HepG2 (cell line): Measurements from ENCODE around the gene AKAP1. TPM values are rescaled to one million over a fixed set of nuclear protein-coding genes. Genes with fewer than 3 reads are reported as not detected.
A peak's percentile ranks its signal among the peaks of the same experiment; 100 is the strongest.

Experiments
- AFF4 ChIP-seq: sonication (generic); formaldehyde crosslinking; IDR thresholded peaks from 2 replicates; pipeline ENCODE4 v1.4.0; 2020; ENCODE audit warnings: missing genetic modification reagents
- ATF7 ChIP-seq, 2 experiments: fragments of 450-650 bp in 1 of 2; sonication (generic) in 1 of 2; formaldehyde crosslinking in 1 of 2; IDR thresholded peaks; 2 replicates each; pipeline versions ENCODE4 v1.4.0 to v1.6.1; 2016 to 2020; ENCODE audit warnings: antibody characterized with exemption in 1 of 2, mild to moderate bottlenecking in 1 of 2, missing genetic modification reagents in 1 of 2
- BCLAF1 ChIP-seq: fragments of 450-650 bp; IDR thresholded peaks from 2 replicates; pipeline ENCODE4 v1.6.1; 2017; ENCODE audit warnings: mild to moderate bottlenecking
- CCAR2 ChIP-seq: fragments of 200-400 bp; formaldehyde crosslinking; optimal IDR thresholded peaks from 2 replicates; pipeline ENCODE3; 2018; ENCODE audit warnings: low read depth, mild to moderate bottlenecking, low read length, moderate library complexity
- FOXK1 ChIP-seq: sonication (generic); formaldehyde crosslinking; IDR thresholded peaks from 2 replicates; pipeline ENCODE4 v1.4.0; 2020; ENCODE audit warnings: low read depth, missing genetic modification reagents, borderline replicate concordance
- FOXK2 ChIP-seq: fragments of 450-650 bp; IDR thresholded peaks from 2 replicates; pipeline ENCODE4 v1.6.1; 2016
- HIVEP1 ChIP-seq: sonication (generic); formaldehyde crosslinking; IDR thresholded peaks from 2 replicates; pipeline ENCODE4 v1.4.0; 2020; ENCODE audit warnings: mild to moderate bottlenecking, missing genetic modification reagents
- HMG20B ChIP-seq: conservative IDR thresholded peaks from 2 replicates; pipeline ENCODE4 v1.6.1; 2016; ENCODE audit warnings: missing genetic modification reagents, missing compliant biosample characterization
- HNF4A ChIP-seq: sonication (generic); formaldehyde crosslinking; IDR thresholded peaks from 2 replicates; pipeline ENCODE4 v1.4.0; 2020; ENCODE audit warnings: missing genetic modification reagents
- MLX ChIP-seq: IDR thresholded peaks from 2 replicates; pipeline ENCODE4 v1.6.1; 2016
- SETDB1 ChIP-seq: sonication (generic); formaldehyde crosslinking; IDR thresholded peaks from 2 replicates; pipeline ENCODE4 v1.5.1; 2020; ENCODE audit warnings: missing genetic modification reagents, mild to moderate bottlenecking, borderline replicate concordance
- TBL1XR1 ChIP-seq: fragments of 150-350 bp; IDR thresholded peaks from 2 replicates; pipeline ENCODE4 v1.6.1; 2014; ENCODE audit warnings: borderline replicate concordance, low read length; ENCODE audit not compliant: partially characterized antibody
- U2AF1 ChIP-seq: fragments of 200-400 bp; formaldehyde crosslinking; optimal IDR thresholded peaks from 2 replicates; pipeline ENCODE3; 2017; ENCODE audit warnings: mild to moderate bottlenecking, low read depth, low read length
- U2AF2 ChIP-seq: fragments of 200-400 bp; formaldehyde crosslinking; IDR thresholded peaks from 2 replicates; pipeline ENCODE4 v1.6.1; 2017; ENCODE audit warnings: low read depth, mild to moderate bottlenecking, low read length
- XRCC5 ChIP-seq: fragments of 200-400 bp; formaldehyde crosslinking; optimal IDR thresholded peaks from 2 replicates; pipeline ENCODE3; 2017; ENCODE audit warnings: mild to moderate bottlenecking, low read length
- ZNF274 ChIP-seq: sonication (generic); formaldehyde crosslinking; IDR thresholded peaks from 2 replicates; pipeline ENCODE4 v1.5.1; 2020; ENCODE audit warnings: mild to moderate bottlenecking, missing genetic modification reagents
- ZNF317 ChIP-seq: sonication (generic); formaldehyde crosslinking; IDR thresholded peaks from 2 replicates; pipeline ENCODE4 v1.5.0; 2020; ENCODE audit warnings: mild to moderate bottlenecking, missing genetic modification reagents
- ZNF484 ChIP-seq: sonication (generic); formaldehyde crosslinking; IDR thresholded peaks from 2 replicates; pipeline ENCODE4 v1.5.1; 2020; ENCODE audit warnings: mild to moderate bottlenecking, low read depth, missing genetic modification reagents, borderline replicate concordance
- ZNF503 ChIP-seq: sonication (generic); formaldehyde crosslinking; IDR thresholded peaks from 2 replicates; pipeline ENCODE4 v1.4.0; 2020; ENCODE audit warnings: missing genetic modification reagents
- ZNF563 ChIP-seq: sonication (generic); formaldehyde crosslinking; IDR thresholded peaks from 2 replicates; pipeline ENCODE4 v1.8.0; 2022; ENCODE audit warnings: mild to moderate bottlenecking, moderate library complexity, missing genetic modification reagents
- ZSCAN29 ChIP-seq: sonication (generic); formaldehyde crosslinking; conservative IDR thresholded peaks from 2 replicates; pipeline ENCODE4 v1.4.0; 2020; ENCODE audit warnings: mild to moderate bottlenecking, missing genetic modification reagents
- polyA plus RNA-seq, 8 experiments: library from polyadenylated mRNA; depleted of rRNA in 3 of 8; stranded (reverse) in 7 of 8; unstranded in 1 of 8; fragments of >200 nt; fragmentation: Illumina TruSeq in 4 of 8; extraction: Trizol in 4 of 8; gene quantifications; 2 replicates each; pipeline versions ENCODE4 v1.2.1 to v1.2.3, GENCODE V29; 2011 to 2016; ENCODE audit warnings: low read depth in 4 of 8, missing spikeins in 1 of 8, mixed read lengths in 1 of 8; ENCODE audit not compliant: insufficient read depth in 1 of 8
- total RNA-seq, 5 experiments: library from RNA; depleted of rRNA; stranded (reverse); fragments of >200 nt; fragmentation: Illumina TruSeq; extraction: Trizol; gene quantifications; 2 replicates each; pipeline ENCODE4 v1.2.3, GENCODE V29; 2016; ENCODE audit warnings: low read depth in 1 of 5

Gene AKAP1
- total and polyA plus RNA-seq, 2 of the 13 experiments (the other 11 are each of a cell fraction or from before 2014, with no cell fraction given), result 101 to 131 TPM

GRCh38 chr17:57085448-57086068 is 512 bp downstream of the AKAP1 start (continued):
- peak; percentile 97 for TF ChIP-seq HIVEP1 (CRISPR knock-in tag)
- TF ChIP-seq SETDB1, result no peak
- peak; percentile 78 for TF ChIP-seq TBL1XR1
- TF ChIP-seq CCAR2, result no peak
- peak; percentile 95 for TF ChIP-seq FOXK1 (CRISPR knock-in tag)
- peak; percentile 26 for TF ChIP-seq U2AF1
- TF ChIP-seq HMG20B, result no peak; the same call in 1 of the 2 replicates
- TF ChIP-seq AFF4 (CRISPR knock-in tag), result no peak; the same call in 1 of the 2 replicates
- TF ChIP-seq ATF7 (IDR thresholded peaks at IDR 0.05), result no peak
- peak; percentile 19; the same call in 1 of the 2 replicates for TF ChIP-seq ATF7 (CRISPR knock-in tag; IDR thresholded peaks at IDR 0.05)
- TF ChIP-seq HNF4A (CRISPR knock-in tag), result peak; percentile 95
- TF ChIP-seq BCLAF1, result no peak
- TF ChIP-seq XRCC5, result peak; percentile 71
- TF ChIP-seq ZNF563 (CRISPR knock-in tag), result peak; percentile 86
- peak; percentile 60; the same call in 1 of the 2 replicates for TF ChIP-seq MLX
- peak; percentile 86; the same call in 1 of the 2 replicates for TF ChIP-seq ZNF317 (CRISPR knock-in tag)
- TF ChIP-seq ZSCAN29 (CRISPR knock-in tag), result peak; percentile 73; the same call in 1 of the 2 replicates
- TF ChIP-seq FOXK2, result peak; percentile 67; the same call in 1 of the 2 replicates
- TF ChIP-seq ZNF503 (CRISPR knock-in tag), result peak; percentile 95
- peak; percentile 95 for TF ChIP-seq ZNF274
- TF ChIP-seq U2AF2, result no peak
- TF ChIP-seq ZNF484, result no peak
